HCT116 (cell line): ENCODE measurements around the gene ZNF529. TPM values are rescaled to one million over a fixed set of nuclear protein-coding genes. Genes with fewer than 3 reads are reported as not detected.

Source experiments
- ATAC-seq: fragments of 200-7000 bp; cut with Tn5 transposase; 2 replicates; pipeline ENCODE4 v1.9.1; 2020; ENCODE audit warnings: mild to moderate bottlenecking, moderate library complexity
- BruUV-seq: library from RNA; stranded (reverse); fragments of 400-500 nt; replicated peaks from 2 replicates; lab custom pipeline; 2021; lab: Mats Ljungman, UMichigan
- CTCF ChIA-PET: fragments of 300-600 bp; sonication (Branson Sonifier 250); formaldehyde crosslinking; loops from one replicate; lab custom pipeline; 2021; ENCODE audit warnings: antibody characterized with exemption; lab: Charles Lee
- POLR2A ChIA-PET: fragments of 300-600, 350-600 bp; sonication (Branson Sonifier 250); formaldehyde crosslinking; loops from one replicate; lab custom pipeline; 2021; ENCODE audit warnings: antibody characterized with exemption; lab: Charles Lee
- RAD21 ChIA-PET, 2 experiments: fragments of 300-600 bp; sonication (Branson Sonifier 250); formaldehyde crosslinking; loops; one replicate each; lab custom pipeline; 2023; ENCODE audit warnings: low total read pairs in 2 of 2; ENCODE audit not compliant: uncharacterized antibody in 2 of 2, unreplicated experiment in 2 of 2, low non-redundant PET in 1 of 2; lab: Charles Lee
- DNase-seq: peaks from one replicate; pipeline ENCODE4 v3.0.0-alpha.2; 2010; ENCODE audit warnings: low read depth, low spot score
- H2AFZ ChIP-seq: fragments of 200-600 bp; shearing (Covaris generic), sonication (generic); 2 replicates; pipeline ENCODE4 v1.6.1; 2017; ENCODE audit warnings: low read depth, mixed run types, mixed read lengths, antibody characterized with exemption, low read length; ENCODE audit not compliant: poor library complexity, severe bottlenecking
- H3K27ac ChIP-seq: 2 replicates; pipeline ENCODE4 v1.5.1; 2012; ENCODE audit warnings: low read depth, low read length
- H3K27me3 ChIP-seq: fragments of 200-600 bp; sonication (generic); 2 replicates; pipeline ENCODE4 v1.6.1; 2016; ENCODE audit warnings: mixed run types, low read length, mixed read lengths; ENCODE audit not compliant: insufficient read depth
- H3K36me3 ChIP-seq, 2 experiments: fragments of 200-500 bp in 1 of 2; fragments of 200-600 bp in 1 of 2; sonication (Bioruptor generic) in 1 of 2; sonication (generic) in 1 of 2; 2 replicates each; pipeline versions ENCODE4 v1.5.1 to v1.6.1; 2014 to 2016; ENCODE audit warnings: low read length in 2 of 2, inconsistent platforms in 1 of 2, mixed read lengths in 1 of 2, mixed run types in 1 of 2; ENCODE audit not compliant: insufficient read depth in 2 of 2, control insufficient read depth in 1 of 2
- H3K4me1 ChIP-seq, 2 experiments: fragments of 200-600 bp in 1 of 2; sonication (generic) in 1 of 2; 2 replicates each; pipeline versions ENCODE4 v1.5.1 to v1.6.1; 2012 to 2017; ENCODE audit warnings: low read length in 2 of 2, inconsistent platforms in 1 of 2, mild to moderate bottlenecking in 1 of 2, mixed read lengths in 1 of 2, mixed run types in 1 of 2, moderate library complexity in 1 of 2; ENCODE audit not compliant: insufficient read depth in 2 of 2, control insufficient read depth in 1 of 2
- H3K4me2 ChIP-seq: fragments of 200-600 bp; sonication (generic); 2 replicates; pipeline ENCODE4 v1.6.1; 2017; ENCODE audit warnings: mixed run types, low read length, mixed read lengths
- H3K4me3 ChIP-seq, 2 experiments: fragments of 200-600 bp in 1 of 2; sonication (generic) in 1 of 2; replicated peaks in 1 of 2; 2 replicates each; pipeline ENCODE4 v1.5.1; 2011 to 2016; ENCODE audit warnings: low read length in 2 of 2, control low read depth in 1 of 2, low read depth in 1 of 2, mild to moderate bottlenecking in 1 of 2, mixed read lengths in 1 of 2, mixed run types in 1 of 2
- H3K79me2 ChIP-seq: fragments of 200-600 bp; sonication (generic); 2 replicates; pipeline ENCODE4 v1.6.1; 2017; ENCODE audit warnings: mild to moderate bottlenecking, mixed run types, low read length, moderate library complexity, mixed read lengths; ENCODE audit not compliant: insufficient read depth
- H3K9ac ChIP-seq: fragments of 200-600 bp; sonication (generic); 2 replicates; pipeline ENCODE4 v1.6.1; 2016; ENCODE audit warnings: low read length, mixed read lengths
- H3K9me2 ChIP-seq: fragments of 200-600 bp; sonication (generic), shearing (Covaris generic); 2 replicates; pipeline ENCODE4 v1.6.1; 2017; ENCODE audit warnings: mixed run types, mild to moderate bottlenecking, moderate library complexity; ENCODE audit not compliant: insufficient read depth
- H3K9me3 ChIP-seq, 2 experiments: fragments of 200-500 bp in 1 of 2; fragments of 200-600 bp in 1 of 2; sonication (Bioruptor generic) in 1 of 2; sonication (generic) in 1 of 2; 2 replicates each; pipeline ENCODE4 v1.6.1; 2014 to 2017; ENCODE audit warnings: low read length in 2 of 2, mixed read lengths in 2 of 2, inconsistent platforms in 1 of 2, low read depth in 1 of 2, mild to moderate bottlenecking in 1 of 2, mixed run types in 1 of 2, moderate library complexity in 1 of 2; ENCODE audit not compliant: control insufficient read depth in 1 of 2, insufficient read depth in 1 of 2
- H4K20me1 ChIP-seq: fragments of 200-600 bp; sonication (generic), shearing (Covaris generic); 2 replicates; pipeline ENCODE4 v1.6.1; 2017; ENCODE audit warnings: mixed run types, mild to moderate bottlenecking, moderate library complexity; ENCODE audit not compliant: insufficient read depth
- CBX3 ChIP-seq: IDR thresholded peaks from 2 replicates; pipeline ENCODE4 v1.6.1; 2012; ENCODE audit warnings: low read depth
- CEBPB ChIP-seq: IDR thresholded peaks from 2 replicates; pipeline ENCODE4 v1.6.1; 2012; ENCODE audit warnings: low read depth
- ELF1 ChIP-seq: IDR thresholded peaks from 2 replicates; pipeline ENCODE4 v1.6.1; 2012; ENCODE audit warnings: low read depth, borderline replicate concordance
- EZH2 ChIP-seq: fragments of 200-600 bp; sonication (generic); IDR thresholded peaks from 2 replicates; pipeline ENCODE4 v1.6.1; 2017; ENCODE audit warnings: antibody characterized with exemption, mixed run types
- EZH2phosphoT487 ChIP-seq: fragments of 200-600 bp; IDR thresholded peaks from 2 replicates; pipeline ENCODE4 v1.6.1; 2018; ENCODE audit warnings: antibody characterized with exemption, borderline replicate concordance
- JUND ChIP-seq: IDR thresholded peaks from 2 replicates; pipeline ENCODE4 v1.6.1; 2012
- POLR2A ChIP-seq: IDR thresholded peaks from 2 replicates; pipeline ENCODE4 v1.7.0; 2011; ENCODE audit warnings: borderline replicate concordance; ENCODE audit not compliant: insufficient read depth, insufficient read length; ENCODE audit errors: extremely low read depth
- POLR2AphosphoS5 ChIP-seq: IDR thresholded peaks from 2 replicates; pipeline ENCODE4 v1.6.1; 2011; ENCODE audit warnings: mild to moderate bottlenecking, low read depth, low read length, moderate library complexity
- SP1 ChIP-seq: IDR thresholded peaks from 2 replicates; pipeline ENCODE4 v1.6.1; 2012; ENCODE audit warnings: low read depth
- SRF ChIP-seq: IDR thresholded peaks from 2 replicates; pipeline ENCODE4 v1.6.1; 2012; ENCODE audit warnings: low read depth
- TCF7L2 ChIP-seq: IDR thresholded peaks from 2 replicates; pipeline ENCODE4 v1.7.0; 2011; ENCODE audit warnings: borderline replicate concordance, inconsistent platforms; ENCODE audit not compliant: insufficient read depth, insufficient read length; ENCODE audit errors: extremely low read depth
- YY1 ChIP-seq: IDR thresholded peaks from 2 replicates; pipeline ENCODE4 v1.6.1; 2011; ENCODE audit warnings: low read length, low read depth, moderate library complexity, mild to moderate bottlenecking; ENCODE audit not compliant: insufficient replicate concordance; ENCODE audit errors: extremely low read depth
- ZFX ChIP-seq: fragments of 450-650 bp; IDR thresholded peaks from 2 replicates; pipeline ENCODE4 v1.6.1; 2017
- intact Hi-C: fragments of 100-400 bp; cut with micrococcal nuclease; formaldehyde crosslinking; loops from 2 replicates; pipeline ENCODE4 v1.10.0; 2022
- total RNA-seq: library from RNA; stranded (reverse); gene quantifications from one replicate; pipeline ENCODE4 v1.2.1, GENCODE V29; 2021; ENCODE audit not compliant: unreplicated experiment
- TF ChIP-seq, protein P1 (sequence below): IDR thresholded peaks from 2 replicates; pipeline ENCODE4 v1.6.1; 2011; ENCODE audit warnings: mild to moderate bottlenecking, low read length, moderate library complexity; ENCODE audit not compliant: insufficient replicate concordance; ENCODE audit errors: extremely low read depth
- TF ChIP-seq, protein P2 (sequence below): IDR thresholded peaks from 2 replicates; pipeline ENCODE4 v1.6.1; 2012; ENCODE audit warnings: low read depth

ZNF529 gene
- total RNA-seq, 1 experiment from 2014 or later, result 0.30 TPM

GRCh38 chr19:36501973-36502372 is 71.1 kb downstream of the ZNF529 start (continued):
- TF ChIP-seq, protein P1, sequence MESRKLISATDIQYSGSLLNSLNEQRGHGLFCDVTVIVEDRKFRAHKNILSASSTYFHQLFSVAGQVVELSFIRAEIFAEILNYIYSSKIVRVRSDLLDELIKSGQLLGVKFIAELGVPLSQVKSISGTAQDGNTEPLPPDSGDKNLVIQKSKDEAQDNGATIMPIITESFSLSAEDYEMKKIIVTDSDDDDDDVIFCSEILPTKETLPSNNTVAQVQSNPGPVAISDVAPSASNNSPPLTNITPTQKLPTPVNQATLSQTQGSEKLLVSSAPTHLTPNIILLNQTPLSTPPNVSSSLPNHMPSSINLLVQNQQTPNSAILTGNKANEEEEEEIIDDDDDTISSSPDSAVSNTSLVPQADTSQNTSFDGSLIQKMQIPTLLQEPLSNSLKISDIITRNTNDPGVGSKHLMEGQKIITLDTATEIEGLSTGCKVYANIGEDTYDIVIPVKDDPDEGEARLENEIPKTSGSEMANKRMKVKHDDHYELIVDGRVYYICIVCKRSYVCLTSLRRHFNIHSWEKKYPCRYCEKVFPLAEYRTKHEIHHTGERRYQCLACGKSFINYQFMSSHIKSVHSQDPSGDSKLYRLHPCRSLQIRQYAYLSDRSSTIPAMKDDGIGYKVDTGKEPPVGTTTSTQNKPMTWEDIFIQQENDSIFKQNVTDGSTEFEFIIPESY, result no peak
- TF ChIP-seq EZH2, result no peak
- no peak for TF ChIP-seq POLR2A
- no peak for TF ChIP-seq SRF
- TF ChIP-seq CBX3, result no peak

DNA sequence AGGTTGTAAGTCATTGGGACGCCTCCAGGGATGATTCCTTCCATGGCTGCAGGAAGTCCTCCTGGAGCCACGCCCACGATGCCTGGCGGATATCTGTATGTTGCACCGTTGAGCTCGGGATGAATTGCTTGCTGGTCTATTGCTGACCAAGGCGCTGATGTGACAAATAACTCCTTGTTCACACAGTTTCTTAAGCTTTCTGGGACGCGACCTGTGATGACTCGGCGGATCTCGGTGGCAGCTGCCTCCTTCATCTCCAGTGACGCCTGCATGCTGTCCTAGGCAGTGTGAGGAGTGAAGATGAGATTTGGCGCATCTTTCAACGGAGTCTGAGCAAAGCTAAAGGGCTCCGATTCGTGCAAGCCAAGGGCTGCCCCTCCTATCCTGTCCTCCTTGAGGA is 76.1 kb downstream of the ZNF529 start:
- Histone ChIP-seq H4K20me1 (no peaks in the 10 kb centered on the region), H3K27ac (no peak overlapping the region), H3K4me2 (no peak overlapping the region), H2AFZ (no peak overlapping the region), H3K79me2 (no peaks in the 10 kb centered on the region), H3K9ac (no peak overlapping the region), H3K4me3 (no peak overlapping the region), H3K27me3 (no peaks in the 10 kb centered on the region), H3K9me2 (no peaks in the 10 kb centered on the region), H3K36me3 (no peaks in the 10 kb centered on the region), H3K4me1 (no peaks in the 10 kb centered on the region), H3K9me3 (peaks cover 0 to 12% of the 10 kb centered on the region in 2 experiments; a peak in 1 of 4 replicates)
- TF ChIP-seq, protein P2, sequence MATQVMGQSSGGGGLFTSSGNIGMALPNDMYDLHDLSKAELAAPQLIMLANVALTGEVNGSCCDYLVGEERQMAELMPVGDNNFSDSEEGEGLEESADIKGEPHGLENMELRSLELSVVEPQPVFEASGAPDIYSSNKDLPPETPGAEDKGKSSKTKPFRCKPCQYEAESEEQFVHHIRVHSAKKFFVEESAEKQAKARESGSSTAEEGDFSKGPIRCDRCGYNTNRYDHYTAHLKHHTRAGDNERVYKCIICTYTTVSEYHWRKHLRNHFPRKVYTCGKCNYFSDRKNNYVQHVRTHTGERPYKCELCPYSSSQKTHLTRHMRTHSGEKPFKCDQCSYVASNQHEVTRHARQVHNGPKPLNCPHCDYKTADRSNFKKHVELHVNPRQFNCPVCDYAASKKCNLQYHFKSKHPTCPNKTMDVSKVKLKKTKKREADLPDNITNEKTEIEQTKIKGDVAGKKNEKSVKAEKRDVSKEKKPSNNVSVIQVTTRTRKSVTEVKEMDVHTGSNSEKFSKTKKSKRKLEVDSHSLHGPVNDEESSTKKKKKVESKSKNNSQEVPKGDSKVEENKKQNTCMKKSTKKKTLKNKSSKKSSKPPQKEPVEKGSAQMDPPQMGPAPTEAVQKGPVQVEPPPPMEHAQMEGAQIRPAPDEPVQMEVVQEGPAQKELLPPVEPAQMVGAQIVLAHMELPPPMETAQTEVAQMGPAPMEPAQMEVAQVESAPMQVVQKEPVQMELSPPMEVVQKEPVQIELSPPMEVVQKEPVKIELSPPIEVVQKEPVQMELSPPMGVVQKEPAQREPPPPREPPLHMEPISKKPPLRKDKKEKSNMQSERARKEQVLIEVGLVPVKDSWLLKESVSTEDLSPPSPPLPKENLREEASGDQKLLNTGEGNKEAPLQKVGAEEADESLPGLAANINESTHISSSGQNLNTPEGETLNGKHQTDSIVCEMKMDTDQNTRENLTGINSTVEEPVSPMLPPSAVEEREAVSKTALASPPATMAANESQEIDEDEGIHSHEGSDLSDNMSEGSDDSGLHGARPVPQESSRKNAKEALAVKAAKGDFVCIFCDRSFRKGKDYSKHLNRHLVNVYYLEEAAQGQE, result no peak
- TF ChIP-seq TCF7L2 (no peak), EZH2phosphoT487 (no peak), YY1 (no peak), JUND (no peak), ZFX (no peak), ELF1 (no peak), CEBPB (no peak), SP1 (no peak), POLR2AphosphoS5 (no peak)
- intact Hi-C loops, result no loop called here
- CTCF ChIA-PET, result no interaction called here
- ATAC-seq (no peak), DNase-seq (no peak)
- BruUV-seq, result no TSS peak
- POLR2A ChIA-PET, result no interaction called here
- RAD21 ChIA-PET, result no interaction called here
